ENCODE measurements around the gene ALDH3B1.

Gene ALDH3B1

GRCh38 chr11:68067991-68068390 lies 57.9 kb downstream of the ALDH3B1 start:
- WGBS = 94% methylated on average over 5 of the region's 5 CpGs
- H3K27ac ChIP-seq (ENCODE audit: low read depth, low read length) = no peak overlapping the region
- no peak overlapping the region for H3K9ac ChIP-seq (ENCODE audit: low read depth, low read length)
- no peaks in the 10 kb centered on the region for H3K27me3 ChIP-seq (ENCODE audit: insufficient read depth, low read length)
- no peak overlapping the region for H3K4me3 ChIP-seq (ENCODE audit: low read length)
- H3K9me3 ChIP-seq (ENCODE audit: insufficient read depth, low read depth, low read length) = no peaks in the 10 kb centered on the region
- no peaks in the 10 kb centered on the region for H3K4me1 ChIP-seq (ENCODE audit: insufficient read depth, low read length)
- peaks cover 99% of the 10 kb centered on the region for H3K36me3 ChIP-seq (ENCODE audit: insufficient read depth, low read length)

- H3K4me3 ChIP-seq (ENCODE audit: low read length) = no peak overlapping the region
- H3K36me3 ChIP-seq (ENCODE audit: insufficient read depth, low read length) = peaks cover 98% of the 10 kb centered on the region
- no peak overlapping the region for H3K9ac ChIP-seq (ENCODE audit: low read depth, low read length)
- H3K27ac ChIP-seq (ENCODE audit: low read depth, low read length) = no peak overlapping the region
- WGBS = 92% methylated on average over 3 of the region's 3 CpGs
- no peaks in the 10 kb centered on the region for H3K9me3 ChIP-seq (ENCODE audit: insufficient read depth, low read depth, low read length)
- H3K4me1 ChIP-seq (ENCODE audit: insufficient read depth, low read length) = no peaks in the 10 kb centered on the region
- no peaks in the 10 kb centered on the region for H3K27me3 ChIP-seq (ENCODE audit: insufficient read depth, low read length)
Observed at GRCh38 chr11:68071281-68072048, 61.3 kb downstream of the ALDH3B1 start.

- Histone ChIP-seq H3K9me3 (ENCODE audit: insufficient read depth, low read depth, low read length) (no peaks in the 10 kb centered on the region), H3K36me3 (ENCODE audit: insufficient read depth, low read length) (peaks cover 83% of the 10 kb centered on the region), H3K4me1 (ENCODE audit: insufficient read depth, low read length) (no peaks in the 10 kb centered on the region), H3K9ac (ENCODE audit: low read depth, low read length) (no peak overlapping the region), H3K4me3 (ENCODE audit: low read length) (no peak overlapping the region), H3K27me3 (ENCODE audit: insufficient read depth, low read length) (no peaks in the 10 kb centered on the region), H3K27ac (ENCODE audit: low read depth, low read length) (no peak overlapping the region)
- WGBS = 95% methylated on average over 9 of the region's 10 CpGs
Observed at GRCh38 chr11:68074584-68075352, 64.6 kb downstream of the ALDH3B1 start.

GRCh38 chr11:68076371-68077042 lies 66.4 kb downstream of the ALDH3B1 start:
- 90% methylated on average over 10 of the region's 11 CpGs for WGBS
- H3K36me3 ChIP-seq (ENCODE audit: insufficient read depth, low read length) = peaks cover 83% of the 10 kb centered on the region

GRCh38 chr11:68077617-68078582 lies 67.8 kb downstream of the ALDH3B1 start:
- H3K36me3 ChIP-seq (ENCODE audit: insufficient read depth, low read length) = peaks cover 80% of the 10 kb centered on the region
- 95% methylated on average over 8 of the region's 8 CpGs for WGBS
- no peak overlapping the region for H3K4me3 ChIP-seq (ENCODE audit: low read length)
- no peak overlapping the region for H3K9ac ChIP-seq (ENCODE audit: low read depth, low read length)
- no peaks in the 10 kb centered on the region for H3K9me3 ChIP-seq (ENCODE audit: insufficient read depth, low read depth, low read length)
- no peak overlapping the region for H3K27ac ChIP-seq (ENCODE audit: low read depth, low read length)
- no peaks in the 10 kb centered on the region for H3K4me1 ChIP-seq (ENCODE audit: insufficient read depth, low read length)
- H3K27me3 ChIP-seq (ENCODE audit: insufficient read depth, low read length) = no peaks in the 10 kb centered on the region

More at GRCh38 chr11:68076371-68077042, 66.4 kb downstream of the ALDH3B1 start:
- Histone ChIP-seq H3K27me3 (ENCODE audit: insufficient read depth, low read length) (no peaks in the 10 kb centered on the region), H3K4me1 (ENCODE audit: insufficient read depth, low read length) (no peaks in the 10 kb centered on the region), H3K9me3 (ENCODE audit: insufficient read depth, low read depth, low read length) (no peaks in the 10 kb centered on the region), H3K9ac (ENCODE audit: low read depth, low read length) (no peak overlapping the region), H3K4me3 (ENCODE audit: low read length) (no peak overlapping the region), H3K27ac (ENCODE audit: low read depth, low read length) (no peak overlapping the region)

Measured in HUES64 (cell line).